NCI-H2171 (cell line): ENCODE data around the gene NEFH.
A peak's percentile ranks its signal among the peaks of the same experiment; 100 is the strongest.
"Not testable (repeated sequence)": the region's sequence is repeated elsewhere in the genome, so short reads cannot be mapped to it uniquely, and the experiment has no call there.

Experiments
- DNase-seq: peaks from one replicate; lab custom pipeline; 2025; lab: John Stamatoyannopoulos, UW

NEFH gene

GRCh38 chr22:29464581-29464980 is 15.4 kb upstream of the NEFH start:
- DNase-seq = no peak

- no peak for DNase-seq
Measured at GRCh38 chr22:29469755-29470154, 10.3 kb upstream of the NEFH start.

GRCh38 chr22:29470159-29470855 is 9.7 kb upstream of the NEFH start:
- DNase-seq = peak; percentile 77

- no peak for DNase-seq
Measured at GRCh38 chr22:29473001-29473400, 7.0 kb upstream of the NEFH start.

GRCh38 chr22:29475550-29475949 is 4.5 kb upstream of the NEFH start:
- DNase-seq = peak; percentile 94

- no peak for DNase-seq
Measured at GRCh38 chr22:29476116-29476515, 3.9 kb upstream of the NEFH start.

- no peak for DNase-seq
Measured at GRCh38 chr22:29477723-29478318, 2.2 kb upstream of the NEFH start.

GRCh38 chr22:29478326-29479276 is 1.4 kb upstream of the NEFH start:
- no peak for DNase-seq

- DNase-seq = no peak
Measured at GRCh38 chr22:29480262-29480511, 169 bp downstream of the NEFH start.

GRCh38 chr22:29480512-29481264 is 670 bp downstream of the NEFH start:
- DNase-seq = no peak

GRCh38 chr22:29481265-29482000 is 1.4 kb downstream of the NEFH start:
- DNase-seq = no peak

- DNase-seq = no peak
Measured at GRCh38 chr22:29482253-29482652, 2.2 kb downstream of the NEFH start.

- DNase-seq = no peak
Measured at GRCh38 chr22:29482726-29483125, 2.7 kb downstream of the NEFH start.

GRCh38 chr22:29483254-29483653 is 3.2 kb downstream of the NEFH start:
- no peak for DNase-seq

- DNase-seq = no peak
Measured at GRCh38 chr22:29484642-29485041, 4.6 kb downstream of the NEFH start.

- no peak for DNase-seq
Measured at GRCh38 chr22:29485448-29485847, 5.4 kb downstream of the NEFH start.

GRCh38 chr22:29487426-29487986 is 7.5 kb downstream of the NEFH start:
- DNase-seq = no peak

GRCh38 chr22:29489127-29489780 is 9.2 kb downstream of the NEFH start:
- DNase-seq = not testable (repeated sequence)

GRCh38 chr22:29491012-29491411 is 11.0 kb downstream of the NEFH start:
- no peak for DNase-seq

GRCh38 chr22:29493636-29494035 is 13.6 kb downstream of the NEFH start:
- no peak for DNase-seq

GRCh38 chr22:29499852-29500251 is 19.8 kb downstream of the NEFH start:
- no peak for DNase-seq
